Heart right ventricle (tissue), 16 donors: Measurements from ENCODE around the gene MICAL3. TPM values are rescaled to one million over a fixed set of nuclear protein-coding genes. Genes with fewer than 3 reads are reported as not detected.

ENCODE experiments used
- ATAC-seq, 8 donors: fragments of 200-7000 bp; cut with Tn5 transposase; one replicate each; pipeline ENCODE4 v1.9.1; 2020; ENCODE audit warnings: mild to moderate bottlenecking in 8 of 8, moderate library complexity in 8 of 8, moderate number of reproducible peaks in 1 of 8
- DNase-seq, 2 donors: peaks; one replicate each; pipeline ENCODE4 v3.0.0-alpha.2; 2020
- H3K27ac ChIP-seq, 10 donors: fragments of 200-600 bp; sonication (generic) in 2 of 10; one replicate each; pipeline versions ENCODE4 v1.5.0 to v1.8.0; 2020 to 2022; ENCODE audit warnings: mild to moderate bottlenecking in 3 of 10
- H3K27me3 ChIP-seq, 7 donors: fragments of 200-600 bp; one replicate each; pipeline ENCODE4 v1.8.0; 2021 to 2022; ENCODE audit warnings: mild to moderate bottlenecking in 2 of 7
- H3K36me3 ChIP-seq, 9 donors: fragments of 200-600 bp; sonication (generic) in 1 of 9; one replicate each; pipeline versions ENCODE4 v1.5.0 to v1.8.0; 2020 to 2022; ENCODE audit warnings: mild to moderate bottlenecking in 2 of 9
- H3K4me1 ChIP-seq, 9 donors: fragments of 200-600 bp; sonication (generic) in 1 of 9; one replicate each; pipeline versions ENCODE4 v1.5.0 to v1.8.0; 2020 to 2022; ENCODE audit warnings: mild to moderate bottlenecking in 4 of 9
- H3K4me3 ChIP-seq, 10 donors: fragments of 200-600 bp; sonication (generic) in 2 of 10; one replicate each; pipeline versions ENCODE4 v1.5.0 to v1.8.0; 2020 to 2022; ENCODE audit warnings: mild to moderate bottlenecking in 7 of 10, moderate library complexity in 2 of 10
- H3K9me3 ChIP-seq, 11 donors: fragments of 200-600 bp in 10 of 11; sonication (generic) in 2 of 11; one replicate each; pipeline versions ENCODE4 v1.5.0 to v1.8.0; 2013 to 2022; ENCODE audit warnings: mild to moderate bottlenecking in 2 of 11, control low read depth in 1 of 11, moderate library complexity in 1 of 11
- CTCF ChIP-seq, 9 donors: fragments of 200-600 bp; sonication (generic) in 2 of 9; IDR thresholded peaks; one replicate each; pipeline versions ENCODE4 v1.5.0 to v1.8.0; 2021 to 2022; ENCODE audit warnings: antibody characterized with exemption in 9 of 9, mild to moderate bottlenecking in 5 of 9, moderate library complexity in 1 of 9
- WGBS, 2 donors: extraction: QIAGEN DNeasy Blood & Tissue Kit; methylation state at CpG; one replicate each; pipeline ENCODE4 v1.1.7; 2013; ENCODE audit warnings: inconsistent platforms in 1 of 2; 5-methylcytosine and 5-hydroxymethylcytosine counted together
- intact Hi-C, 10 donors: fragments of 100-400 bp; cut with DNase I; formaldehyde crosslinking; loops; one replicate each; pipeline versions ENCODE4 v1.11.1 to v1.14.2; 2022
- polyA plus RNA-seq, 2 donors: library from polyadenylated mRNA; stranded (reverse); fragments of 200-250 nt; gene quantifications; one replicate each; pipeline ENCODE4 v1.2.3, GENCODE V29; 2013
- total RNA-seq, 10 donors: library from RNA; stranded (reverse); fragmentation: NEBNext Ultra II Directional in 3 of 10; extraction: Animal tissue kit (Norgen Biotek cat#: 25700) in 3 of 10; gene quantifications; one replicate each; pipeline versions ENCODE4 v1.2.1 to v1.2.4, GENCODE V29; 2021 to 2023
- donor health status: Arrhythmogenic right ventricular cardiomyopathy.
- donor health status: ischemic (EF 13 %, LVEDD 7.1; RV severe dilation, severe dysfunction).
- donor health status: healthy with polysubstance abuse.
- donor health status: DM: no; HTN: yes; CAD: no.
- donor health status: DM: no; HTN: no; CAD: no.
- donor health status: ischemic (EF 25% LVEDD 6.9; RV normal size, moderate dysfunction).
- donor health status: ischemic (EF 25% LVEDD 5.7; RV mildly dilated, moderate dysfunction).
- donor health status: healthy.
- donor health status: DM: yes; HTN: yes; CAD: no.
- donor health status: Ischemic cardiomyopathy.
- donor health status: ischemic (EF 35%, LVEDD 5.7; RV mildly dilated, moderate dysfunction).
- donor health status: nonischemic (EF 11% LVEDD 7.7; RV severe dilation, severe dysfunction).
- donor health status: DM: yes; HTN: yes; CAD: no.
- donor health status: PGD.
- donor health status: ischemic (EF 29% LVEDD 5.4; RV normal size, mild dysfunction).
- donor health status: nonischemic (EF 23%, LVEDD 6.1; RV moderate dilation, normal function).

MICAL3 gene
- total and polyA plus RNA-seq, 12 donors: 13.2 to 137 (median 109) TPM

GRCh38 chr22:18059094-18059417 is 34.7 kb upstream of the MICAL3 start:
- Histone ChIP-seq H3K36me3 (no peaks in the 10 kb centered on the region), H3K4me1 (peaks cover 9 to 49% (median 20%) of the 10 kb centered on the region in 9 donors), H3K27ac (no peak overlapping the region), H3K4me3 (no peak overlapping the region), H3K27me3 (no peaks in the 10 kb centered on the region), H3K9me3 (no peaks in the 10 kb centered on the region)
- TF ChIP-seq CTCF (IDR thresholded peaks at IDR 0.05): no peak
- ATAC-seq (no peak), DNase-seq (no peak)
- 78 to 84% methylated on average over 5 of the region's 5 CpGs for WGBS, 2 donors
- intact Hi-C loops: no loop called here

DNA sequence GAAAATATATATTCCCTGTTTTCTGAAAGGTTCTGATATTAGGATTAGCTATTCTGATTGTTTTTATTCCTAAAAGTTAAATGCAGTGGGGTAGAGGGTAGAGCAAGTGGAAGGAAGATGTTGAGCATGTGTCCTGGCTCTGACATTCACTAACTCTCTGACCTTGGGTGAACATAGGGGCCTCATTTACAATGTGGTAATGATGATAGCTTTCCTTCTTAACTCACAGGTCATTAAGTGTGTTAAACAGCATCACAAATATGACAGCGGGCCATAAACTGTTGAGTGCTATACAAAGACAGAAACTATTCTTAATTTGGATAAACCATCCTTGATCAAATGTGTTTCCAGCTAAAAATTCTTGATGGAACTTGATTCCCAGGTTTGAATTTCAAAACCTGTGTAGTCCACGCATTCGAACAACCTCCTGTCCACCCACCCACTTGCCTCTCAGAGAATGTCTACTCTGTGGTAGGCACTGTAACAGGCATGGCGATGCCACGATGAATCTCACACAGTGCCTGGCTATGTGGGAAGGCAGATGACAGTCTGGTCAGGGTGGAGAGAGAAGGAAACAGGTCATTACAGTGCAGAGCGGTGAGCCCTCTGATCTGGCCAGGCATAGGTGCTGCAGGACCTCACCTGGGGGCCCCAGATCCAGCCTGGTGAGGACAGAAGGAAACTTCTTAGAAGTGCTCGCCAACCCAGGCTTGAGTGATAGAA is 34.2 kb upstream of the MICAL3 start:
- no peaks in the 10 kb centered on the region for H3K36me3 ChIP-seq
- TF ChIP-seq CTCF (IDR thresholded peaks at IDR 0.05): no peak
- intact Hi-C loops: no loop called here
- WGBS, 2 donors: 96 to 97% methylated on average over 7 of the region's 7 CpGs
- H3K4me3 ChIP-seq: no peak overlapping the region
- peak overlapping the region in 1 of 10 donors; percentile 10 for H3K27ac ChIP-seq
- no peak for DNase-seq
- ATAC-seq: peak in 1 of 8 donors; percentile 20
- H3K4me1 ChIP-seq: peaks cover 9 to 49% (median 20%) of the 10 kb centered on the region in 9 donors
- no peaks in the 10 kb centered on the region for H3K9me3 ChIP-seq
- no peaks in the 10 kb centered on the region for H3K27me3 ChIP-seq

GRCh38 chr22:18057568-18058209 is 33.3 kb upstream of the MICAL3 start:
- H3K36me3 ChIP-seq: no peaks in the 10 kb centered on the region
- no peak for TF ChIP-seq CTCF (IDR thresholded peaks at IDR 0.05)
- peak; percentile 36 to 86 (median 81) for ATAC-seq
- H3K9me3 ChIP-seq: no peaks in the 10 kb centered on the region
- intact Hi-C loops: no loop called here
- peak in 1 of 2 donors; percentile 76 for DNase-seq
- no peak overlapping the region for H3K4me3 ChIP-seq
- H3K4me1 ChIP-seq: peaks cover 9 to 49% (median 20%) of the 10 kb centered on the region in 9 donors
- H3K27ac ChIP-seq: peak overlapping the region in 3 of 10 donors; percentile 0 to 53 (median 2)
- H3K27me3 ChIP-seq: no peaks in the 10 kb centered on the region
- WGBS, 2 donors: 62 to 69% methylated on average over 4 of the region's 4 CpGs

DNA sequence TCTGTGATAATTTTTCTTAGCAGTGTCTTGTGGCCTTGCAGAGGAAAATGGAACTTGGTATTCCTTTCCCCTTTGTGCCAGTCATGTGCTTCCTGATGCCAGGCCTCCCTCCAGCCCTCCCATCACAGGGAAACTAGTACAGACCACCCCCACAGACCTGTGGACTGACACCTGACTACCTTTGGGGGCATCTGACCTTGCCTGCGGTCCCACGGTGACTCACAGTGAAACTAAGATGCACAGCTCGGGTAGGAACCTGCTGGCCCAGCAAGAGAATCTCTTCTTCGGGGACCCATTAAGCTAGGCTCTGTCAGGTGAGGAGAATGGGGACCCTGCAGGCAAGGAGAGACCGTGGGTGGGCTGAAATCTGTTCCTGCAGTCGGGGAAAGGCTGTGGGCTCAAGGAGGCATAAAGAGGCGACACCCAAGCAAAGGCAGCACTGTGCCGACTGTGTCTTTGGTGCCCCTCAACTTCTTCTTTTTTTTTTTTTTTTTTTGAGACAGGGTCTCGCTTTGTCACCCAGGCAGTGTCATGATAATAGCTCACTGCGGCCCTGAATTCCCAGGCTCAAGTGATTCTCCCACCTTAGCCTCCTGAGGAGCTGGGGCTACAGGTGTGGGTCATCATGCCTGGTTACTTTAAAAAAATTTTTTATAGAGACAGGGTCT is 32.6 kb upstream of the MICAL3 start:
- H3K4me1 ChIP-seq: peaks cover 9 to 49% (median 20%) of the 10 kb centered on the region in 9 donors
- ATAC-seq: peak in 1 of 8 donors; percentile 12
- no peaks in the 10 kb centered on the region for H3K27me3 ChIP-seq
- TF ChIP-seq CTCF (IDR thresholded peaks at IDR 0.05): no peak
- no peaks in the 10 kb centered on the region for H3K36me3 ChIP-seq
- no peak for DNase-seq
- intact Hi-C loops: no loop called here
- WGBS, 2 donors: 86% methylated on average over 10 of the region's 10 CpGs
- peak overlapping the region in 5 of 10 donors; percentile 0 to 53 (median 12) for H3K27ac ChIP-seq
- no peak overlapping the region for H3K4me3 ChIP-seq
- no peaks in the 10 kb centered on the region for H3K9me3 ChIP-seq
